Muscle of back (tissue), 11 donors: Measurements from ENCODE around the gene WDR83. TPM values are rescaled to one million over a fixed set of nuclear protein-coding genes. Genes with fewer than 3 reads are reported as not detected.
"Not testable (repeated sequence)": the region's sequence is repeated elsewhere in the genome, so short reads cannot be mapped to it uniquely, and the experiment has no call there.

ENCODE experiments used
- DNase-seq, 3 donors: peaks; one replicate each; pipeline versions ENCODE4 v3.0.0 to v3.0.0-alpha.2; 2013
- polyA plus RNA-seq, 10 donors: library from polyadenylated mRNA; unstranded; fragments of 120-200 nt; gene quantifications; one replicate each; pipeline ENCODE4 v1.2.1, GENCODE V29; 2013; ENCODE audit not compliant: insufficient read length in 10 of 10

Gene WDR83
- polyA plus RNA-seq, 10 donors: 5.8 to 13.2 (median 10.6) TPM

DNA sequence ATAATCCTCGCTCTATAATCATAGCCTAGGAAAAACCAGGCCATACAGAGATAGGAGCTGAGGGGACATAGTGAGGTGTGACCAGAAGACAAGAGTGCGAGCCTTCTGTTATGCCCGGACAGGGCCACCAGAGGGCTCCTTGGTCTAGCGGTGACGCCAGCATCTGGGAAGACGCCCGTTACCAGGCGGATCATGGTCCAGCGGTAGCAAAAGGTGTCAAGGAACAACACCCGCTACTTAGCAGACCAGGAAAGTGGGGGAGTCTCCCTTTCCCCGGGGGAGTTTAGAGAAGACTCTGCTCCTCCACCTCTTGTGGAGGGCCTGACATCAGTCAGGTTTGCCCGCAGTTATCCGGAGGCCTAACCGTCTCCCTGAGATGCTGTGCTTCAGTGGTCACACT is 45.5 kb downstream of the WDR83 start:
- DNase-seq: not testable (repeated sequence)

DNA sequence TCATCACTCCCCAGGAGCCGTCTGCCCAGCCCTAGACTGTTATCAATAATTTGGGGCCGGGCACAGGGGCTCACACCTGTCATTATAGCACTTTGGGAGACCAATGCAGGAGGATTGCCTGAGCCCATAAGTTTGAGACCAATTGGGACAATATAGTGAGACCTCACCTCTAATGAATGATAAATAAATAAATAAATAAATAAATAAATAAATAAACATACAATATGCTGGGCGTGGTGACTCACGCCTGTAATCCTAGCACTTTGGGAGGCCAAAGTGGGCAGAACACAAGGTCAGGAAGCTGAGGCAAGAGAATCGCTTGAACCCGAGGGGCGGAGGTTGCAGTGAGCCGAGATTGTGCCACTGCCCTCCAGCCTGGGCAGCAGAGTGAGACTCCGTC is 46.7 kb downstream of the WDR83 start:
- not testable (repeated sequence) for DNase-seq

DNA sequence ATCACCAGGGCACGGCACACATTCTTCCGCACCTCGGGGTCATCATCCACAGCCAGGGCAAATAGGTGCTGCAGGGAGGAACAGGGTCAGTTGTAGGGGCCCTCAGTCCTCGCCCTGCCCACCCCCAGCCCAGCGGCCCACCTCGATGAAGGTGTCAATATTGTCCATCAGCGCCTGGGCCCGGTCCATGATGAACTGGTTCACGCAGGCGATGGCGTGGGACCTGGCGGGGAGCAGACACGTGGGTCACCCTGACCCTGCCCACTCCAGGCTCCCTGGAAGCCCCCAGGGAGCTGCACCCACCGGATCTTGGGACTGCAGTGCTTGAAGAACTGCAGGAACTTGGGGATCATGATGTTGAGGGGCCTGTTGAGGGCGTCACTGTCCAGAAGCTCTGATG is 48.5 kb downstream of the WDR83 start:
- no peak for DNase-seq

DNA sequence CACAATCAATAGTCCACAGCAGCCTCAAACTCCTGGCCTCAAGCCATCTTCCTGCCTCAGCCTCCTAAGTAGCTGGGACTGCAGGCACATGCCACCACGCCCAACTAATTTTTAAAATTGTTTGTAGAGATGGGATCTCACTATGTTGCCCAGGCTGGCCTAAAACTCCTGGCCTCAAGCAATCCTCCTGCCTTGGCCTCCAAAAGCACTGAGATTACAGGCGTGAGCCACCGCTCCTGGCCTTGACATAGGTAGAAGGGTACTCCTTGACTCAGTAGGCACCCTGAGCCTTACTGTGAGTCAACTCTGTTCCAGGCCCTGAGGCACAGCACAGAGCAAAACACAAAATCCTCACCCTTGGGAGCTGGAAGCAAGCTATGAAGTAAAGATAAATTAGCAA is 49.3 kb downstream of the WDR83 start:
- no peak for DNase-seq

DNA sequence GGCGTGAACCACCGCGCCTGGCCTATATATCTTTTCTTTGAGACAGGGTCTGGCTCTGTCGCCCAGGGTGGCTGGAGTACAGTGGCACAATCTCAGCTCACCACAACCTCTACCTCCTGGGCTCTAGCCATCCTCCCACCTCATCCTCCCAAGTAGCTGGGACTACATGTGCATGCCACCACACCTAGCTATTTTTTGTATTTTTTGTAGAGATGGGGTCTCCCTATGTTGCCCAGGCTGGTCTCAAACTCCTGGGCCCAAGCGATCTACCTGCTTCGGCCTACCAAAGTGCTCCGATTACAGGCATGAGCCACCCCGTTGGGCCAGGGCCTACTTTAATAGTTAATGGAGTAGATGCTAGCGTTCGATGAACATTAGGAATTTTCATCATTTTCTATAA is 53.7 kb downstream of the WDR83 start:
- DNase-seq: no peak

DNA sequence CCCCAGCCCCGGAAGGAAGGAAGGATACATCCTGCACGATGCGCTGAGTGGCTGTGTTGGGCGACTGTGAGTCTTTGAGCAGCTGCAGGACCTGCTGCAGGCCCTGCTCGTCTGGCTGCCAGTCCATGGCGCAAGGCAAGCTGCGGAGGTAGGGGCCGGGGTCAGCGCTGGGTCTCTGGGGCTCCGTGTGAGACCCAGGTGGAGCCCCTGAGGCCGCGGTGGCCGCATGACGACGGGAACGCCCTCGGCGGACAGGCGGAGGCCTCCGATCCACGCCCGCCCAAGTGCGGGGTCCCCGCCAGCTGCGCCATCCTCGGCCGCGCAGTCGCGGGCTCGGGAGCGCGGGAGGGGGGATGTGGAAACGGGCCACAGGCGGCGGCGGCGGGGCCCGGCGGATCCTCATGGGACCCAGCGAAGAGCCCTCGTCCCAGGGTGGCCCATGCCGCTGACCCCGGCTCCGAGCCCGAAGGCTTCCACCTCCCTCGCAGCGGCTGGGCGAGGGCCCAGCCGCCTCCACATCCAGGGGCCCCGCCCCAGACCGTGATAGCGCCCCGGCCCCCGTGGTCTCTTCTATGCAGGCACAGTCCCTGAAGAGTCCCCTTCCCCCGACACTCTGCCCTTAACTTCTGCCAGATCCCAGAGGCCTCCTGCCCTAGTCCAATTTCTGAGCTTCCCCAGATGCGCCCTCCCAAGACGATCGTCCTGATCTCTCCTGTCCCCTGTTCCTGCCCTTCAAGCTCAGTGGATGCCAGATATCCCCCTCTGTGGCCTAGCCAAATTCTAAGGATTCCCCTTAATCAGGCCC is 54.4 kb downstream of the WDR83 start:
- DNase-seq: peak in 2 of 3 donors; percentile 28 to 75

DNA sequence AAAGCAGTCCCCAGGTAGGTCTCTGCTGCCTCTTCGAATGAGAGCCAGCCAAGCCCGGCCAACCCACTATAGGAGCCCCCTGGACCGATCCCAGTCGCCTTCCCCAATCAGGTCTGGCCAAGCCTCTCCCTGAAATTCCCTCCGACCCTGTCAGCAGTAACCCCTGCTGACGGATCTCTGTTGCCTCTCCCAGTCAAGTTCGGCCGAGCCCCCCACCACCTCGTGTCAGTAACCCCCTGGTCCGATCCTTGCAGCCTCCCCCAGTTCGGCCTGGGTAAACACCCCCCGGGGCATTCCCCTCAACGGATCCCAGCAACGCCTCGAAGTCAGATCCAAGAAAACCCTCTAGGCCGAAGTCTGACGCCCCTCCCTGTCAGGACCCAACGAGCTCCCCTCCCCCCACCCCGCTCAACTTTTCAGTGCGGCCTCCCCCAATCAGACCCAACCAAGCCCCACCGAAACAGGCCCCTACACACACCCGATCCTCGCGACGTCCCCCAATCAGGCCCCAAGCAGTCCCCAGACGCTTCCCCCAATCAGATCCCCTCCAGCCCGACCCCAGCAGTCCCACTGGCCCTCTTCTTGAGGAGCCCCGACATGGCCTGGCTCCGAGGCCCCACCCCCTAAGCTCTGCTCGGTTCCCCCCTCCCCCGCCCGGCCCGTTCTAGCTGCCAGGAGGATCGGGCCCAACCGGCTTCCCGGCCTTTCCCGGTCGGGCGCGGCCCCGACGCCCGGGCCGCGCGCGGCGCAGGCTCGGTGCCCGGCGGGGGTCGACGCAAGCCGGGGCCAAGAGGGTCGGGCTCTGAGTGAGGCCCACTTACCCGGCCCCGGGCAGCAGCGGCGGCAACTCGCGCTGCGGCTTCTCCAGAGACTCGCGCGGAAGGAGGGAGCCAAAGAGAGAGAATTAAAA is 55.3 kb downstream of the WDR83 start:
- DNase-seq: peak; percentile 64 to 90 (median 77)

DNA sequence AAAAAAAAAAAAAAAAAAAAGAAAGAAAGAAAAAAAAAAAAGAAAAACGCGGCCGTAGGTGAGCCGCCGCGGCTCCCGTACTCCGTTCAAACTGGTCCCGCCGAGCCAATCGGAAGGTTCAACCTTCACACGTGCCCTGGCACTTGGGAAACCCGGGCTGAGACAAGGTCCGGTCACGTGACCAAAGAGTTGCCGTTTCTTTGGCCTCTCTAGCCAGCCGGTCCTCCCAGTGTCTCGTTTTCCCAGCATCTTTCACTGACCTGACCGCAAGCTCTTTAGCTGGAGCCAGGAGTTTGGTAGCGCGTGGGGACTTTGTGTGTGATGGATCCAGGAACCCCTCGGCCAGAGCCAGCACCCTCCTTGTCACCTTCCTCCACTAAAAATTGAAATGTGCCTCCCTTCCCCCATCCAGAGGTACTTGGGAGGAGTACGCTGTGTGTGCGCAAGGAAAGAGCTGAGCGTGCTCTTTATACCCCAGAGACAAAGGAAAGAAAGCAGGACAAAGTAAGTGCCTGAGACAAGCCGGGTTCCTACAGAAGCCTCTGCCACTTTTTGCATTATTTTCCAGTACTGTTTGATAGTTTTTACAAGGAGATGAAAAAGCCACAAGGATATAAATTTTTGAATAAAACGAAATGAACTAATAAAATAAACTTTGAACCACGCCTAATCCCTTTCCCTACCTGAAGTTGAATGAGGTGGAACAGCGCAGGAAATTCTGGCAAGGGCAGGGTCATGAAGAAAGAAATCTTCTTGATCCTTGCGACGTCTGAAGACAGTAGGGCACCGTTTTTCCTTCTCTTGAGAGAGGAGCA is 56.2 kb downstream of the WDR83 start:
- peak; percentile 98 to 99 (median 99) for DNase-seq

DNA sequence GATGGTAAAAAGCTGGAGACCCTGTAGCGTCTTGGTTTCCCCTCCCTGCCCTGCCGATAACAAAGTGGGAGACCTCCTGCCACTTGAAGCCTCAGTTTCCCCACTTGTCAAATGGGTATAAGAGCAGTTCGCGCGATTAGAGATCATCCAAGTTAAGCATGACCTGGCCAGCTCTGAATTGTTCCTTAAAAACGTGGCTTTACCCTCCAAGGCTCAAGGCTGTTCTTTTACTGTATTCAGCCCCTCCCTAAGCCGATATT is 56.7 kb downstream of the WDR83 start:
- DNase-seq: no peak

DNA sequence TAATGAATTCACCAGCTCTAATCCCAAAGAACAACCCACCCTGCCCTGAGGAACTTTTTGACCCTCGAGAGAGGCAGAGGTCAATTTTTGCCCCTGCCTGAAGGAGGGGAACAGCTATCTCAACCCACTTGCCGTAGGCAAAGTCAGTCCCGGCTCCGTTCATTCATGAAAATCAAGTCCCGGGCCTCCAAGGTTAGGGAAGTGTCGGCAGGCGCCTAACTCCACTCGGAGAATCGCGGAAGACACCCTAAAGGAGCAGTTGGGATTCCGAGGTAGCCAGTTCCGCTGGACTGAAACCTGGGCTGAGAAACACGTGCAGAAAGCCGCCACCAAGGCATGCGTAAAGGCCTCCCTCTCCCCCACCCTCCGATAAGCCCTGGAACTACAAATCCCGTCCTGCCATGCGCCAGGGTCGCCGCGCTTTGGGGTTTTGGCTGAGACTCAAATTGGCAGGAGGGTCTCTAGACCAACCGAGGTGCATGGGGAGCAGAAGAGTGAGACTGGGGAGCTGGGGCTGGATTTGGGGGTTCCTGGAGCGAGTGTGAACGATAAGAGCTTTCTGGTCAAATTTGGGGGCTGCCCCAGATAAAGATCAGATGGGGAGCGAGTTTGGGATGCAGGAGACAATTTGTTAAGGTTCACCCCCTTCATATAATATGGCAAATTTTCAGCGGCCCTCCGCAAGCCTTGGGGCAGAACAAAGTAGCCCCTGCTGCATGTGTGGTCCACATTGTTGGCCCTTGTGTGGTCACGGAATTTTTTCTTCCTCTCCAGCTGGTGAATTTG is 57.2 kb downstream of the WDR83 start, which contains the start of gene TNPO2:
TNPO2 (minus strand) TSS at position 292 of the 786 bp plus-strand sequence. CDS start 2,955 bp downstream, outside the sequence.
- peak in 2 of 3 donors; percentile 62 to 85 for DNase-seq

Other genes with a start within 250 kb of the WDR83 start
- gene ZNF443, start 225.8 kb upstream of the WDR83 start, polyA plus RNA-seq: 1 to 10 TPM; 2.7 to 4.7 (median 3.6) TPM
- 1 to 10 TPM; 1.8 to 4.1 (median 2.9) TPM for gene ZNF709, start 182.0 kb upstream of the WDR83 start, polyA plus RNA-seq
- gene ZNF564, start 115.3 kb upstream of the WDR83 start, polyA plus RNA-seq: 1 to 10 TPM; 3.2 to 5.9 (median 4.8) TPM
- 1 to 10 TPM; 1.5 to 4.6 (median 2.9) TPM for gene ZNF490, start 56.0 kb upstream of the WDR83 start, polyA plus RNA-seq
- gene ZNF791, start 55.9 kb upstream of the WDR83 start, polyA plus RNA-seq: 10 to 100 TPM in 9 of 10 donors, 1 to 10 TPM in 1; 7.7 to 17.5 (median 13.7) TPM
- 10 to 100 TPM; 23.1 to 38.2 (median 27.9) TPM for gene MAN2B1, start 65 bp upstream of the WDR83 start, polyA plus RNA-seq
- gene DHPS, start 15.1 kb downstream of the WDR83 start, polyA plus RNA-seq: 10 to 100 TPM; 52.3 to 63.0 (median 59.8) TPM
- gene GNG14, start 21.2 kb downstream of the WDR83 start, polyA plus RNA-seq: not detected
- 1 to 10 TPM; 2.5 to 6.3 (median 4.1) TPM for gene FBXW9, start 29.8 kb downstream of the WDR83 start, polyA plus RNA-seq
- 10 to 100 TPM; 44.6 to 69.5 (median 54.9) TPM for gene TNPO2, start 57.1 kb downstream of the WDR83 start, polyA plus RNA-seq
- gene TRIR, start 67.9 kb downstream of the WDR83 start, polyA plus RNA-seq: 100 to 1,000 TPM; 130 to 217 (median 172) TPM
- 10 to 100 TPM; 36.3 to 54.8 (median 41.8) TPM for gene GET3, start 70.7 kb downstream of the WDR83 start, polyA plus RNA-seq
- not detected for gene BEST2, start 85.0 kb downstream of the WDR83 start, polyA plus RNA-seq
- gene HOOK2, start 108.7 kb downstream of the WDR83 start, polyA plus RNA-seq: 10 to 100 TPM; 15.9 to 42.5 (median 22.4) TPM
- gene JUNB, start 124.7 kb downstream of the WDR83 start, polyA plus RNA-seq: 100 to 1,000 TPM in 1 of 10 donors, 10 to 100 TPM in 9; 13.8 to 217 (median 45.0) TPM
- 100 to 1,000 TPM; 135 to 183 (median 163) TPM for gene PRDX2, start 135.0 kb downstream of the WDR83 start, polyA plus RNA-seq
- gene THSD8, start 135.3 kb downstream of the WDR83 start, polyA plus RNA-seq: 1 to 10 TPM; 1.3 to 6.3 (median 3.3) TPM
- 10 to 100 TPM; 13.4 to 36.2 (median 19.9) TPM for gene RNASEH2A, start 139.8 kb downstream of the WDR83 start, polyA plus RNA-seq
- gene RTBDN, start 167.8 kb downstream of the WDR83 start, polyA plus RNA-seq: not detected
- gene MAST1, start 171.7 kb downstream of the WDR83 start, polyA plus RNA-seq: under 1 TPM in 9 of 10 donors, not detected in 1; 0.11 to 0.91 (median 0.66) TPM
- 10 to 100 TPM in 4 of 10 donors, 1 to 10 TPM in 6; 6.1 to 13.9 (median 9.4) TPM for gene DNASE2, start 214.6 kb downstream of the WDR83 start, polyA plus RNA-seq
- 1 to 10 TPM in 3 of 10 donors, under 1 TPM in 7; 0.19 to 1.6 (median 0.68) TPM for gene KLF1, start 220.4 kb downstream of the WDR83 start, polyA plus RNA-seq
- 10 to 100 TPM; 19.1 to 33.2 (median 27.2) TPM for gene GCDH, start 224.4 kb downstream of the WDR83 start, polyA plus RNA-seq